ENCODE measurements around the gene FUOM.
"Not testable (repeated sequence)": the region's sequence is repeated elsewhere in the genome, so short reads cannot be mapped to it uniquely, and the experiment has no call there.

FUOM gene

DNA sequence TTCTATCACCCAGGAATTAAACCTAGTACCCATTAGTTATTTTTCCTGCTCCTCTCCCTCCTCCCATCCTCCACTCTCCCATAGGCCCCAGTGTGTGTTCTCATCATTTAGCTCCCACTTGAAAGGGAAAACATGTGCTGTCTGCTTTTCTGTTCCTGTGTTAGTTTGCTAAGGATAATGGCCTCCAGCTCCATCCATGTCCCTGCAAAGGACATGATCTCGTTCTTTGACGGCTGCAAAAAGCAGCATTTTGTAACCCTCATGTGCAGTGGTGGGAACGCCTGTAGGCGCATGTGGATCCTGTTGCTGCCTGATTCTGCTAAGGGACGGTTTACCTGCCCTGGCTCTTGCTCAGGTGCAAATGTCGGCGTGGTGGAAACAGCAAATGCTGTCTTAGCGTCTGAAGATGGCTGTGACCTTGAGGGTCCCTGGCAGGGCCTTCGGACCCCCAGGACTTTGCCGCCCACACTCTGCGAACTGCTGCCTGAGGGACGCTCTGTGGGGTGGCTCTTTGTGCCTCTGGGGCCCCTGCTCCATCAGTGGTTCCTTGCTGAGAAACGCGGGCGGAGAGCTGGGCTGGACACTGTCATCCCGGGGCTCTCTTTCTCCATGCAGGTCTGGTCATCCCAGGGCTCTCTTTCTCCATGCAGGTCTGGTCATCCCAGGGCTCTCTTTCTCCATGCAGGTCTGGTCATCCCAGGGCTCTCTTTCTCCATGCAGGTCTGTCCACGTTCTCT lies 30.6 kb upstream of the FUOM start:
- DNase-seq: no peak

- DNase-seq: not testable (repeated sequence)
Measured at GRCh38 chr10:133386951-133387350, 29.1 kb upstream of the FUOM start.

GRCh38 chr10:133385214-133385613 lies 27.4 kb upstream of the FUOM start:
- DNase-seq: no peak

GRCh38 chr10:133384071-133384470 lies 26.3 kb upstream of the FUOM start:
- no peak for DNase-seq

- DNase-seq: no peak
Measured at GRCh38 chr10:133383551-133383950, 25.7 kb upstream of the FUOM start.

DNA sequence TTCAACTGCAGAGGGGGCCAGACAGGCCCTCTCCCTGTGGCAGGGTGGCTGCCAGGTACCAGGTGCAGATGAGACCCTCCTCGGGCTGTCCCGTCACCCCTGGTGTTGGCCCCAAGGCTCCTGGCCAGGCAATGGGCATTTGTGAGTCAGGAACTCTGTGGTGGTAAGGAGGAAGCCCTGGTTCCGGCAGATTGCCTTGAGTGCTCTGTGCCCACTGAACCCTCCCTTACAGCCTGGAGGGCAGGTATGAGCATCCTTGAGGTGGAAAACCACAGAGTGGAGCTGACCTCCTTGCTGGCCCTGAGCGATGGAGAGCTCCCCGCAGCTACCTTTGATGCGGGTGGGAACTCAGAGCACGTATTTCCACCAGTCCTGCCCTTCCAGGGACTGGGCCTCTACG lies 23.2 kb upstream of the FUOM start:
- DNase-seq: no peak

- DNase-seq: no peak
Measured at GRCh38 chr10:133379801-133380666, 22.2 kb upstream of the FUOM start.

- peak; percentile 47 for DNase-seq
Measured at GRCh38 chr10:133379152-133379800, 21.5 kb upstream of the FUOM start, which contains the start of gene PAOX. Gene PAOX (plus strand): TSS chr10:133379262. CDS start chr10:133379317, 55 bp downstream.

DNA sequence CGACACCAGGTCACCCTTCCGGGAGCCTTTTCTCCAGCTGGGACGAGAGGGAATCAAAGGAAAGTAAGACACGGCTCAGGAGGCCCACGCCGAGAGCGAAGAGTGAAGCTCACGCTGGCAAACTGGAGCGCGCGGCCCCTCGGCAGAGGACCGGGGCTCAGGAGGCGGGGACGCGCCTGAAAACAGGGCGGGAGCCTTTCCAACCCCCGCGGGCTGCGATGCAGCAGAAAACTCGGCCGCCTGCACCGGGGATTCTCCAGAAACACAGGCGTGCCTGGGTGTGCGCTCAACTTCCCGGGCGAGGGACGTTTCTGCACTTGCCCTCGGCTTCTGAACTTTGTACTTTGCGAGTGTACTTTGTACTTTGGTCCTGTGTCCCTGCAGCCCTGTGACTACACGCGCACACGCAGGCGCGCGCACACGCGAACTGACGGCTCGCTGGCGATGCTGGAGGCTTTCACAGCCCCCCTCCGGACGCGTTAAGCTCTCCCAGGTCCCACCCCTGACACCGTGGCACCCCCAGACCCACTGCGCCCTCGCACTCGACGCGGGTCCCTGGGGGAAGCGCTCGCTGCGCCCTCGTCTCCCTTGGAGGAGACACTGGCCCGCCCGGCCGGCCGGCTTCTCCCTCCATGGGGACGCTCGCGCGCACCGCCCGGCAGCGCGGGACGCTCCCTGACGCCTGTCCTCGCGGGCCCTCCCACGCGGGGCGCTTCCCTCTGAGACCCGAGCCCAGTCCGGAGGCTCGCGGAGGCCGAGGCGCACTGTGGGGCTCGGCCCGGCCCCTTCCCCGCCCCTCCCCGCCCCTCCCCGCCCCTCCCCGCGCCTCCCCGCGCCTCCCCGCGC lies 20.7 kb upstream of the FUOM start:
- peak; percentile 48 for DNase-seq

DNA sequence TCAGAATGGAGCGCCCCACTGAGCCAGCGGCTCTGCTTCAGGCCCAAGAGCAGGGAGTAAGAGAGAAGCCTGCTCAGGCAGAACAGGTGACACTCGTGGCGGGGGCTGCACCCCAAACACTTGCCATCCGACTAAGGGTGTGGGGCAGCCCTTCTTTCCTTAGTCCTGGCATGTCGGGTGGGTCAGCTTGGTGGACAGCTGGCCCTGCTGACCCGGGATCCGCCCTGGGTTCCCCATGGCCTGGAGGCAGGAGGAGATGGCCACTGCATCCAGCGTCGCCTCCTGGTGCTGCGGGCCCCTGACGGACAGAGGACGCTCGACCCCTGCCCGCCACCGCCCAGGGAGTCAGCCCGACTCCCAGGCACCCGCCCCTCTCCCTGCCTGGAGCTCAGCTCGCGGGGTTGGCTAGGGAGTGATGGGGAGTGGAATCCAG lies 20.0 kb upstream of the FUOM start:
- no peak for DNase-seq

- DNase-seq: no peak
Measured at GRCh38 chr10:133377025-133377817, 19.4 kb upstream of the FUOM start.

GRCh38 chr10:133376183-133376582 lies 18.4 kb upstream of the FUOM start:
- not testable (repeated sequence) for DNase-seq

GRCh38 chr10:133375357-133376115 lies 17.7 kb upstream of the FUOM start:
- DNase-seq: no peak

DNA sequence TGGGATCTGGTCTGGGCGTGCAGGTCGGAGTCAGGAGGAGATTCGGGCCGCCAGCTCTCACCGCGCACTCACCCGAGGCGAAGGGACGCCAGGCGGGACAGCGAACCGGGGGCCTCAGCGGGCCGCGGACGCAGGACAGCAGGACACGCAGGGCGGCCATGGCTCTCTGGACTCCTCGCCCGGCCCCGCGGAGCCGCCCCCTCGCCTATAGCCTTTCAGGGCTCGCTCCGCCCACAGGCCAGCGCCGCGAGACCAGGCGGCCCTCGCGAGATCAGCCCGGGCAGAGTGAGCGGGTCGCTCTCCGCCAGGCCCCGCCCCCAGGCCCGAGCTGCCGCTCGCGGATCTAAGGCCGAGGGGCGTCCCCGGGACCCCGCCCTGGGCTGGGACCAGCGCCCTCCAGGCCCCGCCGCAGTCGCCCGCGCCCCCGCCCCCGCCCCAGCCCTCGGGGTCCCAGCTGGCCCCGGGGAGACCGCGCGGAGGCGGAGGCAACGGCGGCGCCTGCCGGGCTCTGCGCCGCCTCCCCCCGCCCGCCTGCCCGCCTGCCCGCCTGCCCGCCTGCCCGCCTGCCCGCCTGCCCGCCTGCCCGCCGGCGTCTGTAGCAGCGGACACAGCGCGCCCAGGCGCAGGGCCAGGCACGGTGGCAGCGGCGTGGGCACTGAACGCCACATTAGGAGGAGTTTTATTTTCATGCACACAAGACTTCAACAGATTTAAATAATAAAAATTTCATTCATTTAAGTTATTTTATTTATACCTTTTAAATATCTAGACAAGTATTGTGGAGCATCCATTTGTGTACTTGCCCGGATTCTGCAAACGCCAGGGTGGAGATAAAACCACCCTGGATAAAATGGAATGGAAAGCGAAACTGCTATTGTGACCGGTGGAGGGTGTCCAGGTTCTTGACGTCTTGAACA lies 15.6 kb upstream of the FUOM start, which contains the start of gene ECHS1:
Gene ECHS1 (minus strand): TSS at position 181 of the 917 bp plus-strand sequence. CDS start 21 bp downstream, at position 160.
- DNase-seq: peak; percentile 92

GRCh38 chr10:133372507-133372906 lies 14.7 kb upstream of the FUOM start:
- no peak for DNase-seq

- no peak for DNase-seq
Measured at GRCh38 chr10:133370030-133370786, 12.4 kb upstream of the FUOM start.

- DNase-seq: no peak
Measured at GRCh38 chr10:133368153-133368552, 10.3 kb upstream of the FUOM start.

DNA sequence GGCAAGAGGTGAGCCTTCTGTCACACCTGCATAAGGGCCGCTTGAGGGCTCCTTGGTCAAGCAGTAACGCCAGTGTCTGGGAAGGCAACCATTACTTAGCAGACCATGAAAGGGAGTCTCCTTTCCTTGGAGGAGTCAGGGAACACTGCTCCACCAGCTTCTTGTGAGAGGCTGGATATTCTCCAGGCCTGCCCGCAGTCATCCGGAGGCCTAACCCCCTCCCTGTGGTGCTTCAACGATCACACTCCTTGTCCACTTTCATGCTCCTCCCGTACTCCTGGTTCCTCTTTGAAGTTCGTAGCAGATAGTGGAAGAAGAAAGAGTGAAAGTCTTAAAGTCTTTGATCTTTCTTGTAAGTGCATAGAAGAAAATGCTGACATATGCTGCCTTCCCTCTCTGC lies 9.6 kb upstream of the FUOM start:
- not testable (repeated sequence) for DNase-seq

DNA sequence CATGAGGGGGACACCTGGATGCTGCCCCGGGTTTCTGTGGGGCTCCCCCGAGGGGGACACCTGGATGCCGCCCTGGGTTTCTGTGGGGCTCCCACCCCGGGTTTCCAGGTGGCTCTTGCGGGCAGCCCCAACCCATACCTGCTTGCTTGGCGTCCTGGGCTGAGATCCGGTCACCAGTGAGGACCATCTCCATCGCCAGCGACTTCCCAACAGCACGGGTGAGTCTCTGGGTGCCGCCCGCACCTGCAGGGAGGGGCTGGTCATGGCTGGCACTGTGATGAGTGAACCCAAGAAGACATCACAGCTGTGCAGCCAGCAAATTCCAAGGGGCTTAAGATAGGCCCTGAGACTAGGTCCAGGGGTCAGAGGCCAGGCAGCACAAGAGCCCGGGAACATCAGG lies 8.9 kb upstream of the FUOM start:
- no peak for DNase-seq

Measured in effector CD4-positive, alpha-beta T cell (primary cell).